Esophagus squamous epithelium (tissue), 5 donors: ENCODE measurements around the gene ACAD8. TPM values are rescaled to one million over a fixed set of nuclear protein-coding genes. Genes with fewer than 3 reads are reported as not detected.

Experiments
- DNase-seq: peaks from one replicate; lab custom pipeline; 2025; lab: John Stamatoyannopoulos, UW
- H3K27ac ChIP-seq, 4 donors: fragments of 200-600 bp; sonication (generic); one replicate each; pipeline ENCODE4 v1.5.1; 2016 to 2019; ENCODE audit warnings: mild to moderate bottlenecking in 1 of 4
- H3K27me3 ChIP-seq, 4 donors: fragments of 200-600 bp; sonication (generic); 1 replicate in 3 of 4; 2 replicates in 1 of 4; pipeline versions ENCODE4 v1.5.1 to v1.6.0; 2017 to 2021; ENCODE audit warnings: antibody characterized with exemption in 1 of 4
- H3K36me3 ChIP-seq, 3 donors: fragments of 200-600 bp; sonication (generic); one replicate each; pipeline ENCODE4 v1.5.1; 2016 to 2019
- H3K4me1 ChIP-seq, 3 donors: fragments of 200-600 bp; sonication (generic); one replicate each; pipeline ENCODE4 v1.5.1; 2017 to 2019
- H3K4me3 ChIP-seq, 4 donors: fragments of 200-600 bp; sonication (generic); 1 replicate in 3 of 4; 2 replicates in 1 of 4; pipeline ENCODE4 v1.5.1; 2016 to 2019; ENCODE audit warnings: mild to moderate bottlenecking in 2 of 4, moderate library complexity in 1 of 4
- H3K9me3 ChIP-seq, 3 donors: fragments of 200-600 bp; sonication (generic); one replicate each; pipeline ENCODE4 v1.5.1; 2016 to 2019
- POLR2A ChIP-seq, 4 donors: fragments of 450-650 bp; IDR thresholded peaks; one replicate each; pipeline ENCODE4 v1.6.1; 2017; ENCODE audit warnings: antibody characterized with exemption in 4 of 4, mild to moderate bottlenecking in 4 of 4, moderate library complexity in 3 of 4
- WGBS, 2 donors: methylation state at CpG; one replicate each; pipeline ENCODE4 v1.1.5; 2018; 5-methylcytosine and 5-hydroxymethylcytosine counted together
- intact Hi-C: fragments of 100-400 bp; cut with DNase I; formaldehyde crosslinking; loops from one replicate; pipeline ENCODE4 v1.15.0; 2022
- total RNA-seq, 4 donors: library from RNA; depleted of rRNA; stranded (reverse); fragments of >200 nt; gene quantifications; one replicate each; pipeline ENCODE4 v1.1.0, GENCODE V29; 2016
- TF ChIP-seq, protein P1 (sequence below), 6 experiments: fragments of 450-650 bp in 4 of 6; fragments of 200-600 bp in 2 of 6; sonication (generic) in 2 of 6; IDR thresholded peaks; one replicate each; pipeline ENCODE4 v1.5.1; 2016 to 2019; ENCODE audit warnings: antibody characterized with exemption in 6 of 6, mild to moderate bottlenecking in 4 of 6, moderate library complexity in 4 of 6
- donor health status: DM: yes; HTN: yes; CAD: no.

Gene ACAD8
- total RNA-seq, 4 donors from 2014 or later = 11.3 to 25.1 (median 18.2) TPM

DNA sequence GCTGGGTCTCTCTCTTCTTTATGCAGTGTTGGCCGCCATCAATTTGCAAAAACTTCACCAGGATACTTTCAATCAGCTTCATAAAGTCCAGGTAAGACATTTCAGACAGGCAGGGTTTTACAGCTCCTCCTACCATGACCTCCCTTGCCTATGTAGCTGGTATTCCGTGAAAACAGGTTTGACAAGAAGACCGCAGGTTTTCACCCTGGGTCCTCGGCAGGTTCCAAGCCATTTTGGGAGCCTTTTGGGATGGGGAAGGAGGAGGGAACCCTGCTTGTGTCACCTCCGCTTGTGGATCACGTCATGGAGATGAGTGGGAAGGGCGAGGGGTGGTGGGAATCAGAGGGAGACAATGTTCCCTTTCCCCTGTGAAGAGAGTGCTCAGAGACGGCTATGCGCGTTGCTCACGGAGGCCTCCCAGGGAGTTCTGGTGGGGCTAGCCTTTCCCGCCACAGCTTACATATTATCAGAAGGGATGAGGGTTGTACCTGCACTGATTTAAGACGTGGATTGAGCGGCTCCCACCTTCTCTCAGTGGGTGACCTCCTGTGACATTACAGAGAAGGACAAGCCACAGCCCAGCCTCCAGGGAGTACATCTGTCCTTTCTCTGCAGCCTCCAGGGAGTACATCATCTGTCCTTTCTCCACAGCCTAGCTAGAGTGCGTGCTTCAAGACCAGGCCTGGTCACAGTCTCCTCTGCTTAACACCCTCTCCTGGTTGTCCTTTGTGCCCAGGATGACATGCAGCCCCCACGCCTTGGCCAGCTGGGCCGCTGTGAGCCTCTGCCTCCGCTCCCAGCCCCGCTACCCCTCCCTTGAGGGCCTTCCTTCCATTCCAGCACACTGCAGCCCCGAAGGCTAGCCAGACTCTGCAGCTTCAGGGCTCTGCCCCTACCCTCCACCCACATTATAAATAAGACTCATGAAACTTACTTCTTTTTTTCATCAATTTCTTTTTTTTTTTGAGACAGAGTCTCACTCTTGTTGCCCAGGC lies 40.0 kb downstream of the ACAD8 start:
- Histone ChIP-seq H3K27me3 (no peaks in the 10 kb centered on the region), H3K4me1 (no peaks in the 10 kb centered on the region), H3K27ac (no peak overlapping the region), H3K4me3 (no peak overlapping the region), H3K9me3 (no peaks in the 10 kb centered on the region), H3K36me3 (no peaks in the 10 kb centered on the region)
- TF ChIP-seq POLR2A (IDR thresholded peaks at IDR 0.05) = no peak
- TF ChIP-seq, protein P1, sequence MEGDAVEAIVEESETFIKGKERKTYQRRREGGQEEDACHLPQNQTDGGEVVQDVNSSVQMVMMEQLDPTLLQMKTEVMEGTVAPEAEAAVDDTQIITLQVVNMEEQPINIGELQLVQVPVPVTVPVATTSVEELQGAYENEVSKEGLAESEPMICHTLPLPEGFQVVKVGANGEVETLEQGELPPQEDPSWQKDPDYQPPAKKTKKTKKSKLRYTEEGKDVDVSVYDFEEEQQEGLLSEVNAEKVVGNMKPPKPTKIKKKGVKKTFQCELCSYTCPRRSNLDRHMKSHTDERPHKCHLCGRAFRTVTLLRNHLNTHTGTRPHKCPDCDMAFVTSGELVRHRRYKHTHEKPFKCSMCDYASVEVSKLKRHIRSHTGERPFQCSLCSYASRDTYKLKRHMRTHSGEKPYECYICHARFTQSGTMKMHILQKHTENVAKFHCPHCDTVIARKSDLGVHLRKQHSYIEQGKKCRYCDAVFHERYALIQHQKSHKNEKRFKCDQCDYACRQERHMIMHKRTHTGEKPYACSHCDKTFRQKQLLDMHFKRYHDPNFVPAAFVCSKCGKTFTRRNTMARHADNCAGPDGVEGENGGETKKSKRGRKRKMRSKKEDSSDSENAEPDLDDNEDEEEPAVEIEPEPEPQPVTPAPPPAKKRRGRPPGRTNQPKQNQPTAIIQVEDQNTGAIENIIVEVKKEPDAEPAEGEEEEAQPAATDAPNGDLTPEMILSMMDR (IDR thresholded peaks at IDR 0.05) = no peak
- WGBS, 2 donors = 70 to 85% methylated on average over 14 to 17 of the region's 20 CpGs
- intact Hi-C loops = no loop called here
- no peak for DNase-seq

DNA sequence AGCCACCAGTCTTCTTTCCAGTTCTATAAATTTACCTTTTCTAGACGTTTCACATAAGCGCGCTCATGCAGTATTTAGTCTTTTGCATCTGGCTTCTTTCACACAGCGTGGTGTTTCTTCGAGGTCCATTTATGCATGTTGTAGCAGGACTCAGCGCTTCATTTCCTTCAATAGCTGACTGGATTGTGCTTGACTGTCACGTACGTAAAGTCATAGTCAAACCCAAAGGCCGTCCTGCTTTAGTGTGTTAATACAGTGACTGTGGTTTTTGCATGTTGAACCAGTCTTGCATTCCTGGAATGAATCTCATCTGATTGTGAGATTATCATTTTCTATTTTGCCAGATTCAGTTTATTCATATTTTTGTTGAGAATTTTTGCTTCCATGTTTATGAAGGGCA lies 41.3 kb downstream of the ACAD8 start:
- intact Hi-C loops = no loop called here
- H3K9me3 ChIP-seq = no peaks in the 10 kb centered on the region
- no peak overlapping the region for H3K4me3 ChIP-seq
- H3K27ac ChIP-seq = no peak overlapping the region
- no peaks in the 10 kb centered on the region for H3K27me3 ChIP-seq
- no peaks in the 10 kb centered on the region for H3K36me3 ChIP-seq
- no peaks in the 10 kb centered on the region for H3K4me1 ChIP-seq
- DNase-seq = no peak
- 75 to 81% methylated on average over 9 of the region's 9 CpGs for WGBS, 2 donors
- TF ChIP-seq POLR2A (IDR thresholded peaks at IDR 0.05) = no peak
- TF ChIP-seq, protein P1 (IDR thresholded peaks at IDR 0.05) = no peak

DNA sequence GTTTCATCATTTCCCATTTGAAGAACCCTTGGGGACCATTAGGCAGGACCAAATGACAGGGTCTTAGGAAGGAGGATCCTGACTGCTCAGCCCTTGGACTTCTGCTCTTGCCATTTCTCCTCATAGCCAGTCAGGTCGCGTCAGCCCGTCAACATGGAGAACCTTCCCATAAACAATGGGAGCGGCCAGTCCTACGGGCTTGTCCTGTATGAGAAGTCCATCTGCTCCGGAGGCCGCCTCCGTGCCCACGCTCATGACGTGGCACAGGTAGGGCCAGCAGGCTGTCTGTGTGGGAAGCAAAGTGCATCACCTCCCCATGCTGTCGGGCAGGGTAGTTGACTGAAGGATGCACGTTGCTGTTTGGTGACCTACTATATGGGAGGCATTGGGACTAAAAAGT lies 58.9 kb downstream of the ACAD8 start:
- TF ChIP-seq, protein P1 (IDR thresholded peaks at IDR 0.05) = no peak
- TF ChIP-seq POLR2A (IDR thresholded peaks at IDR 0.05) = no peak
- no peak for DNase-seq
- peaks cover 0 to 6% (median 0%) of the 10 kb centered on the region in 4 donors for H3K27me3 ChIP-seq
- H3K36me3 ChIP-seq = no peaks in the 10 kb centered on the region
- 67 to 82% methylated on average over 3 to 10 of the region's 12 CpGs for WGBS, 2 donors
- no peaks in the 10 kb centered on the region for H3K9me3 ChIP-seq
- intact Hi-C loops = no loop called here
- H3K27ac ChIP-seq = no peak overlapping the region
- H3K4me1 ChIP-seq = no peaks in the 10 kb centered on the region
- H3K4me3 ChIP-seq = no peak overlapping the region

DNA sequence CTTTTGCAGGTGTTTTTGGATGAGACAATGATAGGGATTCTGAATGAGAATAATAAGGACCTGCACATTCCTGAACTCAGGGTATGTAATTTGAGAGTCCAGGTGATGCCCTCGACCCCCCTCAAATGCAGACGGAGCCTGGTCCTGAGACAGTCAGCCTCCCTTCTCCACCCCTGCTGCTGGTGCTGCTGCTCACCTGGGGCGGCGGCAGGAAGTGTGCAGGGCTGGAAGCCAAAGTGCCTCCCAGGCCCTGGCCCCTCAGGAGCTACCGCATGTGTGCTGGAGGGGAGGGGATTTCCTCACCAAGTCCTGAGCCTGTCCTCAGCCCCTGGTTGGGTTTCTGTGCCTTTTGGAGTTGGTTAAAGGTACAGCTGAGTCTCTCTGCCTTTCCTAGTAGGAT lies 59.4 kb downstream of the ACAD8 start:
- H3K4me3 ChIP-seq = no peak overlapping the region
- 53 to 73% methylated on average over 2 to 3 of the region's 5 CpGs for WGBS, 2 donors
- no peak for DNase-seq
- peaks cover 0 to 6% (median 0%) of the 10 kb centered on the region in 4 donors for H3K27me3 ChIP-seq
- no peak overlapping the region for H3K27ac ChIP-seq
- no peak for TF ChIP-seq POLR2A (IDR thresholded peaks at IDR 0.05)
- TF ChIP-seq, protein P1 (IDR thresholded peaks at IDR 0.05) = no peak
- H3K9me3 ChIP-seq = no peaks in the 10 kb centered on the region
- H3K4me1 ChIP-seq = no peaks in the 10 kb centered on the region
- intact Hi-C loops = no loop called here
- no peaks in the 10 kb centered on the region for H3K36me3 ChIP-seq

DNA sequence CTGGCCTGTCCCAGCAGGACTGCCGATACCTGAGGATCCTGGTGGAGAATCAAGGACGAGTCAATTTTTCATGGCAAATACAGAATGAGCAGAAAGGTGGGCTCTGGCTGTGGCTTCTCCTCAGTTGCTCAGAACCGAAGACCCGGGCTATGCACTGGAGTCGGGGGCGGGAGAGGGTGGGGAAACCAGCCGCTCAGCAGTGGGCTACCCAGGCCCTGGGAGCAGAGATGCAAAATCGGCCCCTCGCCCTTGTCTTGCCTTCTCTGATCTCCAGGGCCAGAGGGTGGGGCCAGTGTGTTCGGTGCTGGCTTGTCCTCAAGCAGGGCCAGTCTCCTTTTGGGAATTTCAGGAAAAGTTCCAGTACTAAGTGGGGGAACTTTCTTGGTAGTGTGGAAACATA lies 60.0 kb downstream of the ACAD8 start:
- intact Hi-C loops = no loop called here
- no peak for DNase-seq
- no peaks in the 10 kb centered on the region for H3K36me3 ChIP-seq
- no peaks in the 10 kb centered on the region for H3K4me1 ChIP-seq
- TF ChIP-seq, protein P1 (IDR thresholded peaks at IDR 0.05) = no peak
- TF ChIP-seq POLR2A (IDR thresholded peaks at IDR 0.05) = no peak
- no peaks in the 10 kb centered on the region for H3K9me3 ChIP-seq
- H3K27ac ChIP-seq = no peak overlapping the region
- H3K4me3 ChIP-seq = no peak overlapping the region
- WGBS, 2 donors = 81 to 85% methylated on average over 5 to 7 of the region's 10 CpGs
- peaks cover 0 to 6% (median 0%) of the 10 kb centered on the region in 4 donors for H3K27me3 ChIP-seq
